HG03378 (cell line): ENCODE measurements around the gene SLC9A9.

Source experiments
- ATAC-seq: cut with Tn5 transposase; IDR thresholded peaks from one replicate; pipeline ENCODE4 v1.9.1; 2021; ENCODE audit warnings: mild to moderate bottlenecking, moderate library complexity; ENCODE audit not compliant: unreplicated experiment

Gene SLC9A9

DNA sequence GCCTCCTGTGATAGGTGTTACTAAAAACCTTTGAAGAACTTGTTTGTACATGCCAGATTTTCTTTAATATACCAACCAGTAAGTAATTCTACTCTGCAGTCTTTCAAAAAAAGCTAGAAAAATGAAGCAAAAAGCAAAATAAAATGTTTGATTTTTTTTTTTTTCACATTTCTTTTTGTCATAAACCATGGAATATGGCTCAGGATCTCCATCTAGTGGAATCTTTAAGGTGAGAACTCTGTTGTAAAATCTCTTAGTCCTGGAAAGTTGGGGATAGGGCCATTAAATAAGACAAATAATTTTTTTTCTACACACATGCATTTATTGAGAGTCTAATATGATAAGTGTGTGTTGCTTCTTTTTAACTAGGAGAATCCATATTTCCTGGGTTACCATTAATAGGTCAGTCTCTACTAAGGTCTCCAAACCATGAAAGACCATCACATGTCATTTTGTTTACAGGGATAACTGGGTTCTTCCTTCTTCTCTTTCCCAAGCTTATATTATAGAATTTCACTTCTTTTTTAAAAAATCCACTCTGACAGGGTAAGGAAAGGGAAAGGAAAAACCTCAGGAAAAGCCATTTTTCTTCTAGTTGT lies 84.6 kb downstream of the SLC9A9 start:
- no peak for ATAC-seq

DNA sequence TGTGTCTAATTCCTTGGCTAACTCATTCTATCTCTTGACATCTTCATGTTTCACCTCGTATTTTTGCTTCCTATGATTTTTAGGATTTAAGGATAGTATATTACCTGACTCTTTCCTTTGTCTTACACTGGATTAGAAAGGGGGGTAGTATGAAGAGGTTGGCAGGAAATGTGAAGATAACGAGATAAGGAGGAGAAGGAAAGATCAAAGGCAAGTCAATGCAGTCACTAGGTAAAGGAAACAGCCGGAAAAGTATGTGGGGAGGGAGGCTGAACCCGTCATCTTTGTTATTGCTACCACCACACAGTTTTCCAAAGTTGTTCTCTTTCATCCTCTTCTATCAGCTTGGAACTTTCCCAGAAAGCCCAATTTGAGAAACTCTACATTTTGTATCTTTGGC lies 90.6 kb downstream of the SLC9A9 start:
- no peak for ATAC-seq

DNA sequence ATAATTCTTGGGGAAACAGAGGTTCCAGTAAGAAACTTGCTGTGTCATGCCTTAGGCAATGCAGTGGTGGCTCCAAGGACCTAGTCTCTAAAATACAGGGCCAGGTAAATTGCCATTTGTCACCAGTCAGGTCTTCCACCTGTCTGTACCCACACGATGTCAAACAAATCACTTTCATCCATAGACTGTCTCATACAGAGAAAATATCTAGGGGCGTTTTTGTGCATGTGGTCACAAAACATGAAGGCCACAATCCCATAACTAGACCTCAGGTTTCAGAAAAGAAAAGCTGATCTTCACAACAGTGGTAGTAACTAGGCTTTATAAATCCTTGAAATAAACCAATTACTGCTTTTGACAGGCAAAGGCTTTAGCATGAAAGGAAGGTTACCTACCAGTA lies 92.3 kb downstream of the SLC9A9 start:
- no peak for ATAC-seq

DNA sequence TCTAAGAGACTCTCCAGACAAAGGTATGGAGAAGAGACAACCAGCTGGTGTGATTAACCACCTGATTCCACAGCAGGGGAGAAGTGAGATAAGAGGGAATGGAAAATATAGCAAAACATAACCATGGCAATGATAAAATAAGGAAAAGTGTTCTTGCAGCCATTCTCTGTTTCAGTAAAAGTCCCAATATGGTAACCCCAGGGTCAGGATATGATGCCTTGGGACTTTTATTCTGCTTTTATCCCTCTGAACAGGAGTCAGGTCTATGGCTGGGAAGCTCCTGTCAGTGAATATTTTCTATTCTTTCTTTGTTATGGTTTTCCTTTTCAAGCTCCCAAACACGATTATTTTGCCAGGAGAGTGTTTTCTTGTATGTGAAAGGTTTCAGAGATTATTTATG lies 94.2 kb downstream of the SLC9A9 start:
- ATAC-seq, result no peak

GRCh38 chr3:143753456-143753855 lies 94.8 kb downstream of the SLC9A9 start:
- ATAC-seq, result no peak

- ATAC-seq, result no peak
Measured at GRCh38 chr3:143753006-143753405, 95.3 kb downstream of the SLC9A9 start.

DNA sequence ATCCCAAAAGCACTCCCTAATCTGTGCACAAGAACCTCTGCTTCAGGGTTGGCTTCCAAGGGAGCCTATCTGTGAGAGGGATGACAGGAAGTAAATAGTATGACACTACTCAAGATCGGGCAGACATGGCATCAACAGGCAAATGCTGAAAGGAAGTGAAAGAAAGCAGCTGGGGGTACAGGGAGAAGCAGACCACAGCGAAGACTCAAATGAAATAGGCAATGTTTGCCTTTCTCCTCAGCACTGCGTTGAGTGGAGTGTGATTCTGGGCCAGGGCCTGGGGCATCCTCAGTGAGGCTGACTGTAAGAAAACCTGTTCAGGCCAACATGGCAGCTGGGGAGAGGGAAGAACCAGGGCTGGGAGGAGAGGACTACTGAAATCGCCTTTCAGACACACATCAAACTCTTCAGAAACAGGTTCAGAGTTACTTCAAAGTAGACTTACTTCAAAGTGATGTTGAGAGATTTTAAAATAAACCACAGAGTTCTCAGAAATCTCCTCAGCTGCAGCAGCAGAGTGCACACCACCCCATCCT lies 96.6 kb downstream of the SLC9A9 start:
- ATAC-seq, result no peak

- ATAC-seq, result no peak
Measured at GRCh38 chr3:143750841-143751240, 97.4 kb downstream of the SLC9A9 start.

GRCh38 chr3:143749926-143750325 lies 98.3 kb downstream of the SLC9A9 start:
- ATAC-seq, result no peak

- ATAC-seq, result no peak
Measured at GRCh38 chr3:143737065-143737464, 111.2 kb downstream of the SLC9A9 start.

GRCh38 chr3:143736205-143736997 lies 111.9 kb downstream of the SLC9A9 start:
- ATAC-seq, result no peak

GRCh38 chr3:143731776-143732175 lies 116.5 kb downstream of the SLC9A9 start:
- ATAC-seq, result no peak

GRCh38 chr3:143731320-143731719 lies 116.9 kb downstream of the SLC9A9 start:
- ATAC-seq, result no peak

DNA sequence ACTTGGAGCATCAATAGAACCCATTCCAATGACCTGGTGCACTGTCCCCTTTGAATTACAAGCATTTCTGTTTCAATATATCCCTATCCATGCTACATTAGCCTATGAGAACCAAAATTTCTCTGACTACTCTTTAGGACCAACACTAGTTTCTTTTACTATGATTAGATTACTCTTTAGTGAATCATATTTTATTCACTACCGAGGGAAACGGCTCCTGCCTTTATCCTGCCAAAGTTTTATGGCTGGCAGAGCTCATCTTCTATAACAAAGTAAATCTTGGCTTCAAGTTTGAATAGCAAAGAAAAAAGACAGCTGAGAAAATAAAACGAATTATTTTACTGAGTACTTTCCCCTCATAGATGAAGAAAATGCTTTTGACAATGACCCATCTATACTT lies 120.9 kb downstream of the SLC9A9 start:
- ATAC-seq, result no peak

DNA sequence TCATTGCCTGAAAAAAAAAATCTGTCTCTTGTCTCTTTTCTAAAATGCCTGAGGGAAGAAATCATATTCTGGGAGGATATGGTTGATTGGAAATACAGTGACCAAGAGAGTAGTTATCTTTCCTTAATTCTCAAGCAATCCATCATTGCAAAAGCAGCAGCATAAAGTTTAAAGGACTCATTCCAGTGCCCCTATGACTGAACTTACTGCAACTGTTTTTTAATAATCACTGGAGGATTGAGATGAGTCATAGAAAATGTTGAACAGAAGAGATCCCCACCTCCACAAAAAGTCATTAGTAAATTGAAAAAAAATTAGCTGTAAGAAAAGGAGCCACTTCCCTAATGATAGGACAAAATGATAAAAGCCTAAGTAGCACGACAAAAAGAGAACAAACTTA lies 121.5 kb downstream of the SLC9A9 start:
- no peak for ATAC-seq

GRCh38 chr3:143720381-143720780 lies 127.9 kb downstream of the SLC9A9 start:
- no peak for ATAC-seq

GRCh38 chr3:143718463-143718862 lies 129.8 kb downstream of the SLC9A9 start:
- no peak for ATAC-seq

DNA sequence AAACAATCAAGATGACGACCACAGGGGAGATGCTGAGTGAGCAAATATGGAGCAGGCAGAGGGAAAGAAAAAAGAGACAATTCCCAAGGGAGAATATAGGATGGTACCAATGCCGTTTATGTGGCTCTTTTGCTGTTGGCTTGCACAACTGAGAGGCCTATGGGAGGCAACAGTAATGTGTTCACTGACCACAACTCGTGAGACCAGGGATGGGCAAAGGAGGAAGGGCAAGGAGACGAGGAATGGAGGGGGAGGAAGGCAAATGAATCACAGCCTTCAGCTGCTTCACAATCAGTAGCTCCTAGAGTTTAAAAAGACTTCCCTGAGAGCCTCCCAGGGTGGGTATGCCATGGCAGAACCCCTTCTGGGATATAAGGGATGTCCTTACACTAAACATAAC lies 131.5 kb downstream of the SLC9A9 start:
- no peak for ATAC-seq

DNA sequence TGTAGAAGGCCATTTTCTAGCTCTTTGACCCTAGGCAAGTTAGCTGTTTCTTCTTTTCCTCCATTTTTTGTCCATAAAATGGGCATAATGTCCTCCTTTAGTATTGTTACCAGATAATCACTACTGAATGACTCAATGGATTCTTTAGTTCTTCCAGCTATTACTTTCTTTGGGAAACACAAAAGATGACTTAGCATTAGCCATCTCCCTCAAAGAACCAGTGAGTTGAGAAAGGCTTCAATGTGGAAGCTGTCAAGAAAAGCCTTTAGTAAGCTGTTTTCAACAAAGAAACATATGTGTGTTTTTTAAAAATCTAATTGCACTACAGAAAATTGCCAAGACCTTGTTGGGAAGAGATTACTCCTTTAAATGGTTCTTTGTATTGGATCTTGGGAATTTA lies 135.7 kb downstream of the SLC9A9 start:
- no peak for ATAC-seq

DNA sequence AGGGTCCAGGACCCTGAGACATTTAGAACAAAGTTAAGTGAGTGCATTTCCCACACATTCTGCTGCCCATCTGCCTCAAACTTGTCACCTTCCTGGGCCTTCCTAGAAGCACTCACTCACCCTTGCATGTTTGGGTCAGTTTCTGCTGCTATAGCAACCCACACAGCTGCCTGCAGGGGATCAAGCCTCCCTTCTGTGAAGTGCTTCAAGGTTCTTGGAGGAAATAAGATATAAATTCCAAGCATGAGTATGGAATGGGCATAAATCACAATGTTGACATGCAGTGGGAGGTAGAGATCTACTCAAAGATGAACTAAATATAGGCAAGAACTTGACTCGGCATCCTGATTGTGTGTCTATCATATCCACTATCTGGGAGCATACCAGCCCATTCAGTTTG lies 140.4 kb downstream of the SLC9A9 start:
- ATAC-seq, result no peak

GRCh38 chr3:143700431-143700975 lies 147.8 kb downstream of the SLC9A9 start:
- ATAC-seq, result no peak

DNA sequence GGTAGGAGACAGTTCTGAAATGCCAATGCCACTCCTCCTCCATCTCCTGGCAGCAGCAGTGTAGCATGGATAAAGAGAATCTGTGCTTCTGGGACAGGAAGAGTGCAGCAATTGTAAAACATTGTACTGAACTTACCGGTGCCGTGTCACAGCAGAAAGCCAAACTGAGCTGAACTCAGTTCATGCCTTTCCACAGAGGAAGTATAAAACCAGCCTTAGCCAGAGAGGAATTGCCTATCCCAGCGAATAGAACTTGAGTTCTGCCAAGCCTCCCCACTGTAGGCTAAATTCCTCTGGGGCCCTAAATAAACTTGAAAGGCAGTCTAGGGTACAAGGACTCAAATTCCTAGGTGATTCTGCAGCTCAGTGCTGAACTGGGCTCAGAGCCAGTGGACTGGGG lies 148.8 kb downstream of the SLC9A9 start:
- no peak for ATAC-seq
